HK-2 (cell line): ENCODE measurements around the gene ITGA8.
"Not testable (repeated sequence)": the region's sequence is repeated elsewhere in the genome, so short reads cannot be mapped to it uniquely, and the experiment has no call there.

ENCODE experiments used
- DNase-seq: peaks from one replicate; pipeline ENCODE4 v3.0.0-alpha.2; 2018; ENCODE audit not compliant: unreplicated experiment

Gene ITGA8

DNA sequence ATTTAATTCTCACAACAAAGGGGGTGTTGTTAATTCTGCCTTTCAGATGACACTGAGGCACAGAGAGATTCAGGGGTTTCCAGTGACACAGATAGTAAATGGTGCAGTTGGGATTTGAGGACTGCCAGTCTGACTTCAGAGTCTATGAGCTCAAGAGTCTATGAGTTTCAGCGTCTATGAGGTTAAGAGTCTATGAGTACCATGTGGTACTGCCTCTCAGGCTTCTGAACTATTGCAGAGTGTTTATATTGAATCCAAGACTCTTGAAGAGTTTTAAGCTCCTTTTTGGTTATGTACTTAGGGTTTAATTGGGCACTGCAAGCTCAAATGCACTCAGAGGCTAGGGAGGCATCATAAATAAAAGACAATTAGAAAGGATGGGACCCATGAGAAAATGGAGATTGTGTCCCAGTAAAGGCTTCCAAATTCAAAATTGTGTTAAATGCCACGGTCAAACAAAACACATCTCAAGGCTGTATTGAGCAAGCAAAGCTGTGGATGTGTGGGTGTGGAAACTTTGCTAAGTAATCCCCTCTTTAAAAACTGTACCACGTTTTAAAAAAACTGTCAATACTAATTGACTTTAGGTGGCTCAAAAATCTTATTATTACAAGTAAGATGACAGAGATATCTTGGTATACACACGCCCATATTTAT lies 224.7 kb downstream of the ITGA8 start:
- DNase-seq, result no peak

DNA sequence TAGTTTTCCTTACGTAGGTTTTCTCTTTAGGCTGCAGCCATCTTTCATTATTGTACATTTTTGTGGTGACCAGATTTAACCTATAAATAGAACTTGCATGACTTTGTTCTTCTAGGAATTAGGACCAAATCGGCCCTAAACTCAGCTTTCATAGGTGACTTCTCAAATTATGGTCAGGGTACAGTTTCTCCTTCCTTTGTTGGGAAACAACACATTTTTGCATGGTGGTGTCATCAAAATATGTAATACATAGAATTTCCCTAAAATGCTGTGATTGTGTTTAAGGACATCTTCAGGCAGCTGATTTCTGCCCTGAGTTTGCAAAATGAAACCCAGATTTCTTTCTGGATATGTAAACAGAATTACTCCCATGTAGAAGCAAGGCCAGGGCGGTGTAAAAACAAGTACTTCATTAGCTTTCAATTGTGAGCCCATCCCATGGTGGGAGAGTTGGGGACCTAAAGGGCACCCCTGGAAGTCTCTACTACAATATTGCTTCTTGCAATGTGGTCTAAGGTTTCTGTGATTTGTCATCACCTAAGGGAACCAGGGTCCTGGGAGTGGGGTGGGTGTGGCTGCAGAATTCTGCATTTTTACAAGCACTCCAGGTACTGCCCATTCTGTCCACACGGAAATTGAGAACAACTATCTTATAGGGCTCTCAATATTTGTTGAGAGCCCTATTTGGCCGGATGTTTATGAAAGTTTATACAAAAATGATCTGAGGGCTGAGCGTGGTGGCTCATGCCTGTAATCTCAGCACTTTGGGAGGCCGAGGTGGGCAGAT lies 227.7 kb downstream of the ITGA8 start:
- no peak for DNase-seq

DNA sequence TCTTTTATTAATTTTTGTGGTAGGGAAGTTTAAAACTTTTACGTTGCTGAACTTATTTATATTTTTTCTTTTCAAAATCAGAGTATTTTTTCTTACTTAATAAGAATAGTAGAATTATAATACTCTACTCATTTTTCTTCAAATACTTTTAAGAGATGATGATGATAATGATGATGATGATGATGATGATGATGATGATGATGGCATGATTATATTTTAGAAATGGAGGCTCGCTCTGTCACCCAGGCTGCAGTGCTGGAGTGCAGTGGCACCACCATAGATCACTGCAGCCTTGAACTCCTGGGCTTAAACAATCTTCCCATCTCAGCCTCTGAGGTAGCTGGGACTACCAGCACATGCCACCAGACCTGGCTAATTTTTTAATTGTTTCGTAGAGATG lies 230.3 kb downstream of the ITGA8 start:
- no peak for DNase-seq

DNA sequence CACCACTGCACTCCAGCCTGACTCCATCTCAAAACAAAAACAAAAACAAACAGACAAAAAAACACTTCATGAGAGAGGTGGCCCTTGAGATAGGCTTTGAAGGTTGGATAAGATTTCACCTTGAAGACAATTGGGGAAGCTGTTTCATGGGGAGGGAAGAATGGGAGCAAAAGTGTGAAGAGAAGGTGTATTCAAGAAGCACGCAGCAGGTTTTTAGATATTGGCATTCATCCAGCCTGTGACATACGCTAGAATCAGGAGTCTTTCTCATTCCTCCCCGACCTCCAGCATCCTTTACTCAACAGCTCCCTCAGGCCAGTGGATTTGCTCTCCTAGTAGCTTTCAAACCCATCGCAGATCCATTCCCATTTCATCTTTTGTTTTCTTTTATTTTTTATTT lies 232.3 kb downstream of the ITGA8 start:
- no peak for DNase-seq

DNA sequence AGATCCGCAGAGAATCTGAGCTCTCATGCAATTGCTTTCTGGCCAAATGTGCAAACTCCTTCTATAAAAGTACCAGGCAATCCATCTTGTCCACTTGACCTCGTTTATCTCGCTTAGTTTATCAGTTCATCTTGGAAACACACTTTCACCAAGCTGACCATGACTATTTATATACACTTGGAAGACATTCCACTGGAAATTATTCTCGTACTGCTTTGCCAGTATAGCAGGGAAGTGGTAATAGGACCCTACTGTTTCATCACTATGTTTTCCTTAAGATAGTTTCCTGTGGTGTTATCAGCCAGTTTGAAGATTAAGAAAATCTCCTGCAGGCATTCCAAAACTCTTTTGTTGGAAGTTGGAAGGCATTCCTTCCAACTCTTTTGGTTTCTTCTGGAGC lies 233.3 kb downstream of the ITGA8 start:
- no peak for DNase-seq

DNA sequence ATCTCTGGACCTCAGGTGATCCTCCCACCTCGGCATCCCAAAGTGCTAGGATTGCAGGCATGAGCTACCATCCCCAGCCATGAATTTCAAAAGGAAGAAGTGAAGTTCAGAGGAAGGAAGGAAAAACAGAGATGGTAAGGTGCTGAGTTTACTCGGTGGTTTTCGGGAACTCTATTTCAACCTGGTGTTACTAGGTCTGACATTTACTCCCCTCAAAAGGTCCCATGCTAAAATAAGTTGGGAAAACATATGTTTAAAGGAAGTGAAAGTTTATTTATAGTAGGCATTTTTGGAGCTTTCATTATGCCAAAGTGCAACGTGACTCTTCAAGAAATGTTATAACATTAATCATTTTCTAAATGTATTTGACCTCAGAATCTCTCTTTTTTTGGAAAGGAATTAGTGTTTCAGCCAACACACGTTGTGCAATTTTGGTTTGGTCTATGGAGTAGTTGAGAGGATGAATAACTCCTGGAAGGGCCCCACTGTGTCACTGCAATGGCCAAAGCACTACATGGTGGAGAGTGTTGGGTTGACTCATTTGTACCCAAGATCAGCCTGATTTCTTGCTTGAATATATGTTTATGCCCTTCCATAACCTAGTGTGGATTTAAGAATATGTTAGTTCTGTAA lies 233.9 kb downstream of the ITGA8 start:
- no peak for DNase-seq

DNA sequence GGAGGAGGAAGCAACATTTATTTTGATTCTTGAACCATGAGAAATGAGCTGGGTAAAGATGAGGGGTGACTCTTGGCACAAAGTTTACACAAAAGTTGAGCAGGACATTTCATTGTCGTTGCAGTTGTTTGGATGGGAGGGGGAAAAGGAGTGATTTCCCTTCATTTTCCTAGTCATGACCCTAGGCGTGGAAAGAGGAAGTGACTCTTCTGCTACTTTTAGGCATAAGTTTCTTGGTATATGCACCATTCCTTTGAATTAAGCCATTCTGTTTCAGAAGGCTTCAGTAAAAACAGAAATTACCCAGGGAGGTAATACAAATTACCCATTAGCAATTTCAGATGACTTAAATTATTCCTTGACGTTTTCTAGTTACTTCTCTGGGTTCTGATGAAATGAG lies 234.7 kb downstream of the ITGA8 start:
- no peak for DNase-seq

DNA sequence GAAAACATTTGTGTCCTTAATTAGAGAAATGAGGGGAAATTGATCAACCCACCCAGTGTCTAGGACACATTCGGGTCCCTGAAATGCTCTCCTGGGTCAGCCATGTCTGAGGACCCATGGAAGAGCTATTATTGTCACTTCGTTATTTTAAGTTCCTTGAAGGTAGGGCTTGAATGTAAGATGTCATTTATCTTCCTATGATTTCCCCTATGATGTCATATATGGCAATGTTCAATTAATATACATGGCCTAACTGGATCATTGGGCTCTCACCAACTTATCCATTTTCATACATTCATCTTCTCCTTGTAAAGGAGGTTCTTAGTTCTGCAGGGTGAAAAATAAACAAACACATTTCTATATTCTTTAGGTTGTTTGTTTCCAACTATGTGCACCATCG lies 235.6 kb downstream of the ITGA8 start:
- no peak for DNase-seq

DNA sequence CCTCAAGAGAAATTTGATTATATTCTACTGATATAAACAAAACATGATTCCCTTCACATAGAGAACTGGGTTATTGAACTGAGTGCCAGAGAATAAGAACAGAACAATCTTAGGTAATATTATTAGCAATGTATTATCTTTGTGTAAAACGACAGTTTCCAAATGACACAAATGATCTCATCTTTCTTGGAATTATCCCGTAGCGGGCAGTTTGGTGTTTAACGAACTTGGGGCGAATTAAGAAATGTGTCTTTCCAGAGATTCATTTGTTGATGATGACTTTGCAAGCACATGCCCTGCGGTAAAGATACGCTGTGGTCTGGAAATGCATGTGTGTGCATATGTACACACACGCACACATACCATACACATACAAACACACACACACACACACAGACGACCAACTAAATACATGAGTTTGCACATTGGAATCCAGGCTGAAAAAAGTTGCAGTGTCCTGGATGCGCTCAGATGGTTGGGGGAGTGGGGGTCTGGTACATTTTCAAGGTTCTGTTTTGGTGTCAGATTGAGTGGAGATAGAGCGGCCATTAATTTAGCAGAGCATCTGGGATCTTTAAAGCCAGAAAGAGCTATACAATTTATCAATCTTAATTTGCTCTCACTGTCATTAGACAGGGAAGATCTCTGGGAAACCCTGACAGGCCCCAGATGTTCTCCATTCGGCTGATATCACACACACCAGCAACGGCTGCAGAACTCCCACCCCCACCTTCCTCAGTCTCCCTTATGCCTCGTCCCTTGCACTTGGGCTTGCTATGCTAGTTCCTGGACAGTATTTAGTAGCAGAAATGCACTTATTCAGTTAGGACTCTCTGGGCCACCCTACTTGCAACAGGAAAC lies 236.3 kb downstream of the ITGA8 start:
- no peak for DNase-seq

DNA sequence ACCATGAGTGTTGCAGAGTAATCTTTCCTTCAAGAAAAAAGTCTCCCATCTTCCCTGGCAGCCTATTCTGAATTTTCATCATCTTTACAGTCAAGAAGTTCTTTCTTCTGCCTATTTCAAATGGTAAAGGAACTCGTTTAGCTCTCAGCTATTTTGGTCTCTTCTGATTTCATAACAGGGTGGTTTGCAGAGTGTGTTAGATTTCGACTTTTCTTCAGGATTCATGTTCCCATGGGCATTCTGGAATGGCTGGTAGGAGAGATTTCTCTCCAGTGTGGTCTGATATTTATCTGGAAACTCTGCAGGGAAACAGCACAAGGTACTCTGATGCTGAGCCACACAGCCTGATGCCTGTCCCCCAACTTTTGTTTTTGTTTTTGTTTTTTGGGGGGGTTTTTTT lies 237.6 kb downstream of the ITGA8 start:
- DNase-seq, result no peak

DNA sequence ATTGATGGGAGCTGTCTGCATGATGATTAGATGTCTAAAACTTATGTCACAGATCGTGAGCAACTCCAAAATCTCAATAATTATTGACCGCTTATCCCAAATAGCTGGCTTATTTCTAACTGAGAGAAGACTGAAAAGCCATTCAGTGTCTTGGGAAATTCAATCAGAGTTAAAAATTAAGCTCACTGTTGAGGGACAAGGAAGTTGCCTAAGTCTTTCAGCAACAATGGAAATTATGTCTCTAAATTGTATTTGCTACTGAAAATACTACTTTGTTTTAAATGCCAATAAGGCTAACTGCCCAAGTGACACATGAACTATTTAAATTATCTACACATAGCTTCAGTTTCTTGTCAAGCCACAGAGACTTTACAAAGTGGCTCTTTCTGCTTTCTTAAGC lies 240.8 kb downstream of the ITGA8 start:
- DNase-seq, result no peak

DNA sequence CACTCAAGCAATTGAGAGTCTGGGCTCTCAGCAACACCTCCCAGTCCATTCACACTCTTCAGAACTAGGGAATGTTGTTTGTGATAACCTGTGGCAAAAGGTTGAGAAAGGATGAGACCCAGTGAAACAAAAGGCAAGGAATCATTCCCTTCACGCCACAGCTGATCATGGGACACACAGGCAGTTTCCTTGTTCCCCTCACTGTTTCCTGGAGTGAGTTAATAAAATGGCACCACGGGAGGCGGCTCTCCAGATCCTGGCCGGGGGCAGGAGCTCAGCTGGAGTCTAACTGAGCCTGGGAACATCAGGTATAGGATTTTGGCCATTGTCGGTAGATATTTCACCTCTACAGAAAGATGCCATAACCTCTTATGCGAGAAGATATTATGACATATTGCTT lies 241.3 kb downstream of the ITGA8 start:
- no peak for DNase-seq

DNA sequence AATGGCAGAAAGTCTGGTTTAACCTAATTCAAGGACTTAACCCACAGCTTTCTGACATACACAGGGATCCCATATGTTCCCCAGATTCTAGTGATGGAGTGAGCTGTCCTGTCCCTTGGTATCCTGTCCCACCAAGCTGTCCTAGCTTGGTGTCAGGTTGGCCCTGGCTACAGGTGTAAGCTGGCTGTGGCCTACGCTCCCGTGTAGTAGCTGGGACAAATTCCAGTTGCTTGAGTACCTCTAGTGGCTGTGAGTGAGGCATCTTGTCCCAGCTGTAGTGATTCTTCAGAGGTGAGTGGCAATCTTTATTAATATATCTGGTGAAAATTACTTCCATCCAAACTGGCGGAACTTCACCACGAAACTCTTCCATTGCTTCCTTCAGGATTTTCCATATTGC lies 243.4 kb downstream of the ITGA8 start:
- no peak for DNase-seq

DNA sequence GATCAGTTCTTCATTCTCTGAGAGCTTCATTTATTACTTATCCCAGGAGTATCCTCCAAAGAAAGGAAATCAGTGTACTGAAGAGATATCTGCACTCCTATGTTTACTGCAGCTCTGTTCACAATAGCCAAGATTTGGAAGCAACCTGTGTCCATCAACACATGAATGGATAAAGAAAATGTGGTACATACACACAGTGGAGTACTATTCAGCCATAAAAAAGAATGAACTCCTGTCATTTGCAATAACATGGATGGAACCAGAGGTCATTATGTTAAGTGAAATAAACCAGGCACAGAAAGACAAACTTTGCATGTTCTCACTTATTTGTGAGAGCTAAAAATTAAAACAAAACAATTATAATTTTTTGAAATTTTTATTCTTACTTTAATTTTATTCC lies 244.3 kb downstream of the ITGA8 start:
- DNase-seq, result not testable (repeated sequence)

DNA sequence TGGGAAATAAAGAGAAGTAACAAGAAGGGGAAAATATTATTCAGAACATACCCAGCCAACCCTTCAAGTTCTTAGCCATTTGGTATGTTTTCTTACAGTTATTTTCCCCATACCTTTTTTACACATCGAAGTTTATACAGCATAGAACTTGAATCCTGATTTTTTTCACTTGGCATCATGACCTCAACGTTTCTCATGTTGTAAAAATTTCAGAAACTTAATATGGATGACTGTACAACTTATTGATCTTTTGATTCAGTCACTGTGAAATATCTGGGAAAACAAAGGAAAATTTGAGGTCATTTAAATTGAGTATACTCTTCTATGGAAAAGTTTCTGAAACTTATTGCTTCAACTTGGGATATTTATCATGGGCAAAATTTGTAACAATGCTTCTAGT lies 245.1 kb downstream of the ITGA8 start:
- DNase-seq, result no peak

DNA sequence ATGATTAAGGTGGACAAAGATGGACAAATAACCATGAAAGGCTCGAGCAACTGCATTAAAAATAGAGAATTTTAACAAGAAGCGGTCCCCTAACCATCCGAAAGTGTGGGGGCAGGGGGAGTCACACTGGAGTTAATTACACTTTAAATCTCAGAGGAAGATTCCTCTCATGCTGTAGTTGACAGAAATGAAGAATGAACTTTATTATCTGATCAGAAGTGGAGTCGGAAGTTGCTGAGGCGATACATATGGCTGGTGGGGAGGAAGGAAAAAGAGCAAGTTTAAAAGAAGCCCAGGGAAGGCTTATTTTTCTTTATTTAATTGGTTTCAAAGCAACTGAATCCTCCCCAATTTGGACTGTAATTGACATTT lies 246.3 kb downstream of the ITGA8 start:
- DNase-seq, result no peak

DNA sequence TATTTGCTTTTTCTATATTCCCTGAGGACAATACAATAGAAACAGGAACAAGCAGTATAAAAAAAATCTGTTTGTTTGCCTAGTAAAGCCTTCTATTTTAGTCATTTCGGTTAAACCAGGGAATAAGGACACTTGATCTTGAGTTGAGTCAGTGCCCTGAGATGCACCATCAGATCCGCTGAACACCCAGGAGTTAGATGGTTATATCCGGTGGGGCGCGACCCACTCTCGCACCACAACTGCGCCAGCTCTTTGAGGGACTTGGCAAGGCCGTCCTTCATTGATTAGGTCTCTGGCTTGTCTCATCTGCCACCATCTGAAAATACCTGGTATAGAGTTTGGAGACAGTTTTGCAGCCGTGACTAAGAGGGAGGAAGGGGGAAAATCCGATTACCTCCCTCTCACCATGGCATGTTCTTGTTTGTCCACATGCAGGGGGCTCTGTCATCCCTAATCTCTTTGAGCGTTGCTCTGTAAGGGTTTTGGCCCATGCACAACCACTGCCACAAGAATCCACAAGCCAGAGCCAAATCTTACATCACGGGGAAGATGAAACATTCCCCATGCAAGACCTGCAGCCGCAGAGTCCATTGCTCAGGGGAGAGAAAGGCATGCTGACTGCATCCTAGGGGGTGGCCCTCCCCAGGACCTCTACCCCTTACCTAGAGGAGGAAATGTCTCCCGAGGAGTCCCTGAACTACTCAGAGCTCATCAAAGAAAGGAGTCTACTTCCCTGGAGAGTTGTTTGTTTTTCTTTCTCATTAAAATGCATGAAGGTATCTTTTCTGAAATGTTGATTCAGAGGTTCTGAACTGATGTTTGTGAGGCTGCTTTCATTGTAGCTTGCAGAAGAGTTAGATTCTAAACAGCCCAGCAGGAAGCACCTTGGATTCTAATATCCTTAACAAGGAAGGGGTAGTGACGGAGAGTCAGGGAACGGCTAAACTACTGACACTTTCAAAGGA lies 247.0 kb downstream of the ITGA8 start:
- no peak for DNase-seq

DNA sequence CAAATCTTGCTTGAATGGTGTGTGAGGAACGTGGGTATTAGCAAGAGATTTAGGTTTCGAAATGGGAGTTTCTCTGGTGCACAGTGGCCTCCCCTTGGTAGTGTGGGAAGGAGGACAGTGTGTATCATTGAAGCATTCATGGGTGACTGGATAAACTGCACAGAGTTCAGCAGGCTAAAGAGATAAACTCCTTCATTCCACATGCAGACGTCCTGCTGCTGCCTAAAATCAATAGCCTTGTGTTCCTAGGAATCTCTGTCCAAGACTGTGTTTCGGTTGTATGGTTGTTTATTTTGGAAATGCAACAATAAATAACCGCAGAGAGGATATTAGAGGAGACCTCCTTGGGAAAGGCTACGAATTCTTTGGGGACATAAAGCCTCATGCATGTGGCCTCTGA lies 247.7 kb downstream of the ITGA8 start:
- no peak for DNase-seq

DNA sequence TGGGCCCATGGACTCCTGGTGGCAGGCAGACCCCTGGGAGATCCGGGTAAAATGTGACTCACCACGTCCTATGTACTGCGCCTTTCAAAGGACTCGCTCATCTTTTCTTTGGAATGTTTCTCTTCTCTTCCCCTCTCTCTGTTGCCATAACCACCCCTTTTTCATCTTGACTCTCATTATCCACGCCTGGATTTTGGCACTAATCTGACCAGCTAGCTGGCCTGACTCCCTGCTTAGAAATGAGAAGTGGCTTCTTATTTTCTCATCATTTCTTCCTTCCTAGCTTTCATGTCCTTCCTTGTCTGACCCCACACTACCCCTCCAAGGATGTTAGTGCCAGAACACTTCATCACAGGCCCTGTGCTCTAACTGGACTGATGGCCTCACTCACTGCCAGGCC lies 250.6 kb downstream of the ITGA8 start:
- DNase-seq, result no peak

DNA sequence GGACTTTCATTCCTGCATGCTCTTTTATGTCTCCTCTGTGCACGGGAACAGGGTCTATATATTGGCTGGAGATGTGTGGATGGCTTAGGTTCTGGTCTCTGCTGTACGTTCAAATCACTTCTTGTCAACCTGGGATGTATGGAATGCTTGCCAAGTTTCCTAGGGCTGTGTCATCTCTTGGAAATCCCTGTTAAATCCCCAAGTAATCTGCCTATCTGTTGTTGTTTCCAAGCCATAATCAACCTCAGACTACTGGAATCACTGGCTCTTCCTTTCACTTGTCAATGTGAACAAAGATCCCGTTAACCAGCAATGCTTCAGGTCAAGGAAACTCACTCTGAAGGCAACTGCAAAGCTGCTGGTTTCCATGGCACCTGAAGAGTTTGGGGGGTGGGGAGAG lies 255.3 kb downstream of the ITGA8 start:
- DNase-seq, result no peak
